ENCODE results near the gene ZNF598. TPM values are rescaled to one million over a fixed set of nuclear protein-coding genes. Genes with fewer than 3 reads are reported as not detected.

Gene ZNF598
- total and polyA plus RNA-seq, 12 donors = 9.5 to 25.3 (median 14.2) TPM

GRCh38 chr16:1984347-1985225 is 25.0 kb downstream of the ZNF598 start:
- intact Hi-C loops (cut with DNase I) = loop anchor here in 1 of 10 donors (10.0 kb wide), 1 partner anchor 60 kb away; no protein-coding TSS in a partner anchor
- peak in 6 of 8 donors; percentile 2 to 10 (median 4) for ATAC-seq
- Histone ChIP-seq H3K27ac (peak overlapping the region; percentile 65 to 89 (median 81)), H3K4me3 (peak overlapping the region; percentile 80 to 98 (median 91)), H3K27me3 (peaks cover 12 to 54% (median 43%) of the 10 kb centered on the region in 7 donors), H3K4me1 (peaks cover 11 to 34% (median 28%) of the 10 kb centered on the region in 9 donors), H3K36me3 (peaks cover 0 to 23% (median 12%) of the 10 kb centered on the region in 9 donors), H3K9me3 (no peaks in the 10 kb centered on the region)
- no peak for DNase-seq
- WGBS, 2 donors = 10 to 12% methylated on average over 58 of the region's 58 CpGs
- TF ChIP-seq, protein P1, sequence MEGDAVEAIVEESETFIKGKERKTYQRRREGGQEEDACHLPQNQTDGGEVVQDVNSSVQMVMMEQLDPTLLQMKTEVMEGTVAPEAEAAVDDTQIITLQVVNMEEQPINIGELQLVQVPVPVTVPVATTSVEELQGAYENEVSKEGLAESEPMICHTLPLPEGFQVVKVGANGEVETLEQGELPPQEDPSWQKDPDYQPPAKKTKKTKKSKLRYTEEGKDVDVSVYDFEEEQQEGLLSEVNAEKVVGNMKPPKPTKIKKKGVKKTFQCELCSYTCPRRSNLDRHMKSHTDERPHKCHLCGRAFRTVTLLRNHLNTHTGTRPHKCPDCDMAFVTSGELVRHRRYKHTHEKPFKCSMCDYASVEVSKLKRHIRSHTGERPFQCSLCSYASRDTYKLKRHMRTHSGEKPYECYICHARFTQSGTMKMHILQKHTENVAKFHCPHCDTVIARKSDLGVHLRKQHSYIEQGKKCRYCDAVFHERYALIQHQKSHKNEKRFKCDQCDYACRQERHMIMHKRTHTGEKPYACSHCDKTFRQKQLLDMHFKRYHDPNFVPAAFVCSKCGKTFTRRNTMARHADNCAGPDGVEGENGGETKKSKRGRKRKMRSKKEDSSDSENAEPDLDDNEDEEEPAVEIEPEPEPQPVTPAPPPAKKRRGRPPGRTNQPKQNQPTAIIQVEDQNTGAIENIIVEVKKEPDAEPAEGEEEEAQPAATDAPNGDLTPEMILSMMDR (IDR thresholded peaks at IDR 0.05) = no peak

- DNase-seq (peak; percentile 88 to 92), ATAC-seq (peak; percentile 94 to 98 (median 94))
- H3K4me1 ChIP-seq = peaks cover 11 to 43% (median 30%) of the 10 kb centered on the region in 9 donors
- H3K9me3 ChIP-seq = no peaks in the 10 kb centered on the region
- intact Hi-C loops (cut with DNase I) = loop anchor here in 1 of 10 donors (10.0 kb wide), 1 partner anchor 59 kb away; no protein-coding TSS in a partner anchor
- peaks cover 15 to 54% (median 43%) of the 10 kb centered on the region in 7 donors for H3K27me3 ChIP-seq
- TF ChIP-seq, protein P1 (IDR thresholded peaks at IDR 0.05) = peak; percentile 9 to 73 (median 52)
- WGBS, 2 donors = 0% methylated on average over 95 to 109 of the region's 109 CpGs
- peaks cover 0 to 26% (median 12%) of the 10 kb centered on the region in 9 donors for H3K36me3 ChIP-seq
- H3K4me3 ChIP-seq = peak within 1 kb of the TSS; percentile 80 to 98 (median 91)
- H3K27ac ChIP-seq = peak within 1 kb of the TSS; percentile 65 to 89 (median 81)
These were observed 25.9 kb downstream of the ZNF598 start, which contains the start of gene GFER for GRCh38 chr16:1983544-1984346. Gene GFER (plus strand): TSS chr16:1984193. CDS start chr16:1984219, 26 bp downstream.

DNA sequence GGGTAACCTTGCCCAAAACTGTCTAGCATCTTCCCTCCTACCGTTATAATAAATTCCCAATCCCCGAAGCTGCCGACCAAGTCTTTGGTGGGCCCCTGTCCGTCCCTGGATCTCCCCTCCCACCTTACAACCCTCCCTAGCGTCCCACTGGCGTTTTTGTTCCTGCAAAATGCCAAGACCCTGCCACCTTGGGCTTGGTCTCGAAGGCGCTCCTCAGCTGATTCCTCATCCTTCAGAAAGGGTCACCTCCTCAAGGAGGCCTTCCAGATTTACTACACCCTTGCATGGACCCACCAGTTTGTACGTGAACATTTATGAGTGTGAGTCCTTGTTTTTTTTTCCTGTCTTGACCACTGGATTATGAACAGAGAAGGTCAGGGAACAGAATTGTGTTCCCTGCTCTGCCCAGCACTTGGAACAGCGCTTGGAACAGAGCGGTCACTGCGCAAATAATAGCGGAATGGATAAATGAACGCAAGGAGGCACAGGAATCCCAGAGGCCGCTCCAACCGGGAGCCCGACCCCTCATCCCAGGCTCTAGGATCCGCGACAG is 26.6 kb downstream of the ZNF598 start:
- intact Hi-C loops (cut with DNase I) = loop anchor here in 1 of 10 donors (10.0 kb wide), 1 partner anchor 58 kb away; no protein-coding TSS in a partner anchor
- 23 to 25% methylated on average over 19 of the region's 19 CpGs for WGBS, 2 donors
- H3K27me3 ChIP-seq = peaks cover 18 to 56% (median 43%) of the 10 kb centered on the region in 7 donors
- H3K9me3 ChIP-seq = no peaks in the 10 kb centered on the region
- peaks cover 11 to 43% (median 30%) of the 10 kb centered on the region in 9 donors for H3K4me1 ChIP-seq
- DNase-seq (no peak), ATAC-seq (no peak)
- H3K36me3 ChIP-seq = peaks cover 0 to 33% (median 18%) of the 10 kb centered on the region in 9 donors
- peak overlapping the region; percentile 55 to 98 (median 91) for H3K4me3 ChIP-seq
- H3K27ac ChIP-seq = peak overlapping the region; percentile 65 to 89 (median 81)
- TF ChIP-seq, protein P1 (IDR thresholded peaks at IDR 0.05) = no peak

Measured in heart right ventricle (tissue), 16 donors.